IPS-11a (cell line): ENCODE measurements around the gene DOCK9.

Experiments
- H3K4me3 ChIP-seq: one replicate; pipeline ENCODE4 v1.5.1; 2013; ENCODE audit warnings: low read depth, low read length, control low read depth

Gene DOCK9

DNA sequence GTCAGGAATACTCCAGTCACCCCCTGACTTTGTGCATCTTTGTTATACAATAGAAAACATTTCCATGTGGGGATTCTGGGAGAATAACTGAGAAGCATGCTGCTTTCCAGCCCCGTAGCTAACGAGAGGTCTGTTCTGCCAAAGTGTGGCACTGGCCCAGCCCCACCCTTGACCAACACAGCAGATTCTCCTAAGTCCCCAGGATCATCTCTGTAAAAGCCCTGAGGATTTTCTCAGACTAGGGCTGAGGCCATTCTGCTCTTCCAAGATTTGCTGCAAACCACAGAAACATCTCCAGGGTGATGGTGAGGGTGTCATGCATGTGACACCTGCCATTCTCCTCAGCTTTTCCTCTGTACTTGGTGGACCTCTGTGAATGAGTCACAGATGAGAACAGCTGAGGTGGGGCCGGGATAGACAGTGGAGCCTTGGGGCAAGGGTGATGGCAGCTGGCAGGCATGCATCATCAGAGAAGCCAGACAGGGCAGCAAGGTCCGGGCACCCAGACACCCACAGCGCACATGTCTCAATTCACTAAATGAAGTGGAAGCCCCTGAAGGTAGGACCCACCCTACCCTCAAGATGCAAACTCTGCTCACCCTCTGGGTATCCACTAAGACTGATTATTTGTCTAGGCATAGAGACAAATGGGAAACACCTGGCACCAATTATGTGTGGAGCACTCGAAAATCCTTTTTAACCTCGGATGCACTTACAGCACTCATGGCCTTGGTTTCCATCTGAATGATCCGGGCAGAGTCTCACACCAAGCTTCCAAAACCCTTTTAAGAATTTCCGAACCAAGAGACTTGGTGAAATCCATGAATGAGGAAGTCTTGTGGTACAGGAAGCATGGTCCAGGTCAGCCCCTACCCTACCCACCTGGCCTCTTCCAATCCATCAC is 20.1 kb upstream of the DOCK9 start:
- no peak overlapping the region for H3K4me3 ChIP-seq

DNA sequence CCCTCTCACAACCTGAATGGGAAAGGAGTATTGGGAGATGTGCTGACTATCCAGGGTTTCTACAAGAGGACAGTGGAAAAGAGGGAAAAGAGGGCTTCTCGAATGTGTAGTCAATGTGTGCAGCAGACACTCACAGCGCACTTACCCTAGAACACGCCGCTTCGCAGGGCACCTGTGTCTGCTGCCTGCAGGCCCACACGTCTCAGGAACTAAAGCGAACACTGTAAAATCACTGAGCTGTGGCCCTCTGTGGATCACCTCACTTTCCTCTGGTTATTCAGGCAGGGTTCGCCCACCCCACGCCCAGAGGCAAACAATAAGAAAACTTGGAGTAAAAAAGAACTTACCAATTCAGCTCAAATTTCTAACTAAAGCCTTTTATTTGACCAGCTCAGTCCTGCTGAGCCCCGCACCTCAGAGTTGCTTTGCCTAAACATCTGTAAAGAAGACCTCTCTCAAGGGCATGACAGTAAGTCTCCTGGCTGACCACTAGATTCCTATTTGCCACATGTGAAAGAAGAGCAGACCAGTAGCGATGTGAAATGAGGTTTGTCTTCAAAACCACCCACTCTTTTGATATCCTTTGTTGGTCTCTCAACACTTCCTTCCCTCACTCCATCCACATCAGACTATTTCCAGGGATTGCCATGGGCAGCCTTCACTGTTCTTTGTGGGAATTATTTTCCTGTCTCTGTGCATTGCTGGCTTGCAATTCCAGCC is 19.3 kb upstream of the DOCK9 start:
- no peak overlapping the region for H3K4me3 ChIP-seq

DNA sequence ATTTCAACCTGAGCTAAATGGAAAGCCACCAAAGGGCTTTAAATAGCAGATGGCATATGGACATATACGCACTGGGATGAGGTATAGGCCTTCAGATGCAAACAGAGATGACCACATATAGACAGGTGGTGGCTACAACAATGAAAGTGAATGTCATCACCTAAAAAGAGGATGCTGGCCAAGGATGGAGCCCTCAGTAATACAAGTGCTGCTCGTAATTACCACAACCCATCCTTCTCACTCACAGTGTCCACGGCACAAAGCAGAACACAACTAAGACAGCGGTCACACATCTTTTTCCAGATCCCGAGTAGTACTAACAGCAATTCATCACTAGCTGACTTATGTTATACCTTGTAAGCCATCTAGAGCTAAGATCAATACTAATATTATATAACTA is 18.2 kb upstream of the DOCK9 start:
- H3K4me3 ChIP-seq = no peak overlapping the region

DNA sequence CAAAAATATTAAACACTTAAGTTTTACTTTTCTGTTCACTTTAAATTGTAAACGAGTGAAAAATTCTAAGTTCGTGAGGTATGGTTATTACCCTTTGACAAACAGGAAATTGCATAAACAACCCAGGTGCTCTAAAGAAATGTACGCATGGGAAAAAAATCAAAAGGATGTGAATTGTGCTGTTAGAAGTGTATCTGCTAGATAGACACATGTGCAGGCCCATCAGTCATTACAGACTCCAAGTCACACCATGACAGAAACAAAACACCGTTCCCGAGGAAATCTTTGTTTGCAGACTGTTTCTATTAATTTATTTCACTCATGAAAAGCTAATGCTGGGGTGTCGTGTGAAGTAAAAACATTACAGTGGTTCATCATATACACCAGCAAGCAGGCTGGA is 17.0 kb upstream of the DOCK9 start:
- H3K4me3 ChIP-seq = no peak overlapping the region

DNA sequence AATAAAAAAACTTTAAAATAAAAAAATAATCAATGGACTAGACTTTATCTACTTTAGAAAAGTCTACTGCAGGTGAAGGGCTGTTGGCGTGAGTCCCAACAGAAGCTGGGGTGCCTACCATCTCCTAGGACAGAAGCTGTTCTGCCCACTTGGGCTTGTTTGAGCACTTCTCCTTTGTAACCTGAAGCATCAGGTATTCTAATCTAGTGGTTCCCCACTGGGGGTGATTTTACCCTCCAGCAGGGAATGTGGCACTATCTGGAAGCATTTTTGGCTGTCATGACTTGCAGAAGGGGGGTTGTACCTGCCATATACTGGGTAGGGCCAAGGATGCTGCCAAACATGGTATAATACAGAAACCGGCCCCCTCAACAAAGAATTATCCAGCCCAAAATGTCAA is 16.2 kb upstream of the DOCK9 start:
- H3K4me3 ChIP-seq = no peak overlapping the region

DNA sequence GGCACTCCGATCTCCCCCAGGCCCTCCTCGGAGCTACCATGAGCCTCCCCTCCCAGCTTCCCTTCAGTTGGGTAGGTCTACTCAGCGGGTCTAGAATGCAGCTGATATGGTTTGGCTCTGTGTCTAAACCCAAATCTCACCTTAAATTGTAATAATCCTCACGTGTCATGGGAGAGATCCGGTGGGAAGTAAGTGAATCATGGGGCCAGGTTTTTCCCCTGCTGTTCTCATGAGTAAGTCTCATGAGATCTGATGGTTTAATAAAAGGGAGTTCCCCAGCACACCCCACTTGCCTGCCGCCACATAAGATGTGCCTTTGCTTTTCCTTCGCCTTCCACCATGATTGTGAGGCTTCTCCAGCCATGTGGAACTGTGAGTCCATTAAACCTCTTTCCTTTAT is 14.5 kb upstream of the DOCK9 start:
- H3K4me3 ChIP-seq = no peak overlapping the region

DNA sequence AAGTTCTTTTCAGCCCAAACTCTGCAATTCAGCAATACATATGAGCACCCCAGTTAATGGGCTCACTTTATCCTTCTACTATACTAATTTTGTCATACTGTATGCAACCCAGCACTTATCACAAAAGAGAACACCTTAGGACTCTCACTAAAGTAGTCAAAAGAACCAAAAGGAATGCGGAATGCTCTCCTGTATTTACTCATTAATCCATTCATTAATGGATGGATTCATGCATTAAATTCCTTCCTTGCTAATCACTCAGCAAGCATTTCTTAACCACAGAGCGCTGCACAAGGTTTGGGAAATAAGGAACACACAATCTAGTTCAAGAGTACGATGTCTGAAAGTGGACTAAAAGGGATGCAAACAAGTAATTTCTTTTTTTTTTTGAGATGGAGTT is 12.8 kb upstream of the DOCK9 start:
- H3K4me3 ChIP-seq = no peak overlapping the region

DNA sequence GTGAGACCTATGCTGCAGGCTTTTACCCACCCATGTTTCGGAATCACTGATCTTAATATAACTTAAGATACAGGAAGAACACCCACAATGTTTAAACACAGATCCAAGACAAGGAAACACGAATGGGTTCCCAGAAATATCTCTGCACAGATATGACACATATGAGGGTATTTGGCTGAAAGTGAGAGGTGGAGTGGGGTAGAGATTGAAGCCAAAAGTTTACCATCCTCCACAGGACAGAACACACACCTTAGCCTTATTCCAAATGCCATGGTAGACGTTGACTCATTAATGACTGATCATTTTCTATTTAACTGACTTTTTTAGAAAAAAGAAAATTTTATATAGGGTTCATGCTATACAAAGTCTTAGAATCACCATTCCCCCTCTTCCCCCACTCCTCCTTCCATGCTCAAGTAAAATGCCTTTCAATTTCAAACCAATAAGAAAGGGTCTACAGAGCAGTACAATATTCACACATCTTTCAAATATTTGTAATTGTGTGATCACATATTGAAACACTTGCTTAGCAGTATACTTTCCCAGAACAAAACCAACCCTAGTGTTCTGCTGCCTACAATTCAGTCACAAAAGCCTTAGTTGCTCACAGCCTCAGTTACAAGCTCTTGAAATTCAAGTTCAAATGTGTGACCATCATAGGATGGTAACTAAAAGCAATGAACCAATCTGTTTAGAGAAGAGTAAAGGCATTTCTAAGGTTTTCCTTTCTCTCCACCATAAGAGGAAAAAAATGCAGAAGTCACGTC is 11.8 kb upstream of the DOCK9 start:
- H3K4me3 ChIP-seq = no peak overlapping the region

DNA sequence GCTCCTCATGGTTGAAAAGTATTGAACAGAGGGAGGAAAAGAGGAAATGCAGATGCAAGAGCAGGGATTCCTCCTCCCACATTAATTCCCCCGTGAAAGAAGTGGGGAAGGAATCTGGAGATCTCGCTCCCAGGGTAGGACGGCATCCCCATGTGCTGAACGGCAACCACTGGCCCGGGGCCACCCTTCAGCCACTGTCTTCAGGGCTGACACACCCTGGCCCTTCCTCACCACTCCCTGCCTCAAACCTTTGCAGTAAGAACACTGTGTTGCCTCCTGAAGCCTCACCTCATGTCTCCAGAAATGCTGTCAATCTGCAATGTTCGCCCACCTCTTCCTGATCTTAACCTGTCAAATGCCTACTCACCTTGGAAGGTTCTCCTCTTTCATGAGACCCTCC is 10.9 kb upstream of the DOCK9 start:
- no peak overlapping the region for H3K4me3 ChIP-seq

DNA sequence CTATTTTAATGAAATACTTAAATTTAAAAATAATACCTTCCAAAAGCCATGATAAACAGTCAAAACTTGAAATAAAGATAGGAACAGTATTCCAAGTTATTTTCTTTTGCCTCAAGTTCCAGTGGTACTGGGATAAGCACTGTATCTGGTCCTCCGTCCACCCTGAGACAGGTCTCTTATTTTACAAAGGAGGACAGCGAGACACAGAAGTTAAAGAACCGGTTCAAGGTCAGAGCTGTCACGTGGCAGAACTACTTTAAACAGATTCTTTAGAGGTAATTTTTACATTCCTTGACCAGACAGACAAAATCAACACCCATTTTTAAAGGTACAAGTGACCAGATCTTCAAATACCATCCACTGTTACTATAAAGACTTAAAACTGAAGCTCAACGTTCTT is 10.4 kb upstream of the DOCK9 start:
- H3K4me3 ChIP-seq = no peak overlapping the region

DNA sequence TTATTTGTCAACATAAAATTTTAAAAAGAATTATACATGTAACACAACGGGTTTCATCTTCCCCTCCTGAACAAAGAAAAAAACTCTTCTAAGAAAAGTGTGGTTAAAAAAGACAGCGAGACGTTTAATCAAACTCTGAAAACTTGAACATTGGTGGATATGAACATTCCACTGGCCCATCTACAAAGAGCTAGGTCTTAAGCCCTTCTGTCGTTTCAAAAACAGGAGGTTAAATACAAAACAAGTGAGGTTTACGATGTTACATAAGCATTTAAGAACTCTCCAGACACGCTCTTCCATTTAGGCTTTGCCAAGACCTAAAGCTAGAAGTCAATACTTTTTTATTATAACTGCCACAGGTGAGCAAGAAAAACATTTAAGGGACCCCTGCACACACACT is 9.4 kb upstream of the DOCK9 start:
- no peak overlapping the region for H3K4me3 ChIP-seq

DNA sequence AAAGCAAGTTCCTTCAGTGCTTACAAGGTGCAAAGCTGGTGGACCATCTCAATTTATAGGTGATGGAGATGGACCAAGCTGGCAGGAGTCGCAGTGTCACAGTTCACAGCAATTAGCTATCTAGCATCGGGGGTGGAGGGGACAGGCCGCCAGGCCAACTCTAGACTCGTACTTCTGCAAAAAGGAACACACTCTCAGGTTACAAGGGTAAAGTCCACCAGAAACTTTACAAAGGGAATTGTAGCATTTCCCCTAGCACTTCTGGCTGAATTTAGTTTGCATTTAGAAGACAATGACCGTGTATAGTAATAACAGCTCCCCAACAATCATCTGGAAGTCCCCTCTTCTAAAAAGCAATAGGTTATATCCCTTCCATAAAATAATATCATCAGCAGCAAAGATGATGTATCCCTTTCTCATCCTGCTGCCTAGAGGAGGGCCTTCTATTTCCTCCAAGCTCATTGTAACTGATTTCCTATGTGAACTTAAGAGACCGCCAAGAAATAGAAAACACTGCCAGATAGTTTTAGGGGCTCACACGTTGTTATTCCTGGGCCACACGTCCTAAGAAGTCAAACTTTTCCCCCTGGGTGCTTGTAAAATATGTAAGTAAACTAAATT is 8.5 kb upstream of the DOCK9 start:
- H3K4me3 ChIP-seq = no peak overlapping the region

DNA sequence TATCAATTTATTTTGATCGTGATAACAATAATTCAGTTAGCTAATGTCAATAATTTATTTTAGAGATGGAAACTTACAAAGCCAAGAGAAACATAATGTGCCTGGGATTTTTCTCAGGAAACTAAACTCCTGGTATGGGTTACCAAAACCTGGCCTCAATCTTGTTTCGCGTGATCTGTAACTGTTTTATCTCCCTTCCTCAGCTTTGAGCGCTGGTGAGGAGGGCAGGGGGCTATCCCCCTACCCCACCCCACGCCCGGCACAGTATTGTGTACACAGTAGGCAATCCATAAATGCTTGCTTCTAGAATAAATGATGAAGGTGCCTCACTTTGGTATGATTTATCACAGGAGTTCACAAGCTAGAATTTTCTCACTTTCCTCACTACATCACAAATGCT is 7.7 kb upstream of the DOCK9 start:
- H3K4me3 ChIP-seq = no peak overlapping the region

DNA sequence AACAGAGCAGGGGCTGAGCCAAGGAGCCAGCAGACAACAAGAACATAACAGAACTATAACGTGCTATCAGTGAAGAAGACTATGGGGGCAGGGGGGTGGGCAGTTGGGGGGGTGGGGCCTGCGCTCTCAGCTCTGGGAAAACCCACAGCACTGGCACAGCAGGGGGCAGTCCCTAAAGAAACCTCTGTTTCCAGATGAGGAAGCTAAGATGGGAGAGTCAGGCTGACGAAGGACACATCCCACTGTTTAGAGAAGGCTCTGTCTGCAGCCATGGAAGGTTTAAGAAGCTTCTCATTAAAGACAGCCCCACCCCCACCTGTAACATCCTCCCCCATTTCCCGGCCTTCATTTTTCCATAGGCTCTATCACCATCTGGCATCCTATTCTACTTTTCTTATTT is 7.1 kb upstream of the DOCK9 start:
- H3K4me3 ChIP-seq = no peak overlapping the region

DNA sequence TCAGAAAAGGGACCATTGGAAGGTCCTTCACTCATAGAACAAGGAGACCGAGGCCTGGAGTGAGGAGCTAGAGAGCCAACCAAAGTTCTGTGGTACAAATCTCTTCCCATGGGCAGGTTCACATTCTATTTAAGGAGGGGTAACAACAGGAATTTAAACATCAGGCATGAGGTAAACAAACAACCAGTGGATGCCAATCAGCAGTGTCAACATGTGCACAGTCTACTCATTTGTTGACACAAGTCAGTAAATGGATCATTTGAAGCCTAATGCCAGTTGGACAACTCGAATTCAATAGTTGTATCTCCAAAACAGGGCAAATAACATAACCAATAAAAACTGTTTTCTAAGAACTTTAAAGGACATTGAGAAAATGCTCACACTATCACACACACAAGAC is 6.3 kb upstream of the DOCK9 start:
- H3K4me3 ChIP-seq = no peak overlapping the region

DNA sequence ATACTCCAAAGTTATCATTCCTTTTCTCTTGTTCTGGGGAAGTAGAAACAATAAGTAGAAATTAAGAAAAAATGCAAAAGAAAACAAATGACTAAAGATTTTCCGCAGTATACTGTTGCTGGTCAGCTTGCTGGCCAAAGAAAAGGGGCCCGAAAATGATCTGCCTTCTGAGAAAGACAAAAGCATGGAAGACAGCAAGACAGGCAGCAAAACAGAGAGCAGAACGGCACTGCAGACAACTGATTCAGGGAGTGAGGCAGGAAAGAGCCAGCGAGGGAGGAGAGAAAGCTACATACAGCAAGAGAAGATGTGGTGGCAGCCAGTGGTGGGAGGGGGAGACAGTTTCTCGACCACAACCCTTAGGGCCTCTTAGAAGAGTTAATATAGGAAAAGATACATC is 5.3 kb upstream of the DOCK9 start:
- H3K4me3 ChIP-seq = no peak overlapping the region

DNA sequence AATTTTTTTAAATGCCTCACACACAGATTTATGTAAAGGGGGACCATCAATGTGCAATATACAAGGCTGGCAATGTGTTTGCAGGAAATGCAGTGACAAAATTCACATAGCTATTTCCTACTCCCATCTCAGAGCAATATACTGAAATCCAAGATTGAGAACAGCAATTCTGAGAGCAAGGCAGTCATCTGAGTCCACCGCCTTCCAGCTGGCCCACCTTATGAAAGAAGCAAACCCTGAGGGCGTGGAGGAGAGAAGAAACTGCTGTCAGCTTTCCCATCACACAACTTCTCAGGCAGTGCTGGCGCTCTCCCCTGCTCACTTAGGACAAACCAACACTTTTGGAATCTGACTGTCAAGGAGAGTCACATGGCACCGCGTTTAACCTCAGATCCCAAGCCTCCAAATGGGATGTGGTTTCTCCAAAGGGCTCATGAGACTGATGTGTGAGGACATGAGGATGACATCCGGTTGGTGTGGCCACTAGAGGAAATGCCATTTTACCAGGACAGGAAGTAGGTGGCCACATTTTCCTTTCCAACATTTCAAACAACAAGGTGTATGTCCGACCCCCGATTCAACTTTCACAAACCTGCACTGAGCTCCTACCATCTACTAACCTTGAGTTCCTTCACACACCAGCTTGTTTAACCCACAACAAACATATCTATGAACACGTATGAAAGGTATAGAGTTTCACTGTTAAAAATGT is 3.7 kb upstream of the DOCK9 start:
- no peak overlapping the region for H3K4me3 ChIP-seq

DNA sequence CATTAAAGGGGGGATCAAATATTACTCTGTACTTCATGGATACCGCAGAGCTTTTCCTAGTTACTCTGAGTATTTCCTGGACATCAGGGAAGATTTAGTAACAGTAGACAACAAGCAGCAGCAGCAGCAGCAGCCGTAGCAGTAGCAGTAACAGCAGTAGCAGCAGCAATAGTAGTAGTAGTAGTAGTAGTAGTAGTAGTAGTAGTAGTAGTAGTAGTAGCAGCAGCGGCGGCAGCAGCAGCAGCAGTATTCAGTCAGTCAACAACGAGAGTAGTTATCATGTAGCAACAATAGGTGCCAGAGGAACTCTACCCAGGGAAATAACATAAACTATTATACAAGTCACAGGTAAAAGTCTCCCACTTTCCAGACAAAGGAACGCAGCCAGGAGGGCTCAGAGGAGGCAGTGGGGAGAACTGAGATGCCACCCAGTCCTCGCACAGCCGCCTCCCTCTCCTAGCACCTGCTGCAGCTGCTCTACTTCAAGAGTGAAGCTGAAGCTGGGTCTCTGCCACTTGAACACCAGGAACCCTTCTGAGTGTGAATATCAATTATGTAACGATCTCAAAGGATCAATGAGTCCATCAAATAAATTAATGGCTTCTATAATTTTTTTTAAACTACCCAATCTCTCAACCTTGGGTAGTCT is 1.3 kb upstream of the DOCK9 start:
- H3K4me3 ChIP-seq = no peak overlapping the region

DNA sequence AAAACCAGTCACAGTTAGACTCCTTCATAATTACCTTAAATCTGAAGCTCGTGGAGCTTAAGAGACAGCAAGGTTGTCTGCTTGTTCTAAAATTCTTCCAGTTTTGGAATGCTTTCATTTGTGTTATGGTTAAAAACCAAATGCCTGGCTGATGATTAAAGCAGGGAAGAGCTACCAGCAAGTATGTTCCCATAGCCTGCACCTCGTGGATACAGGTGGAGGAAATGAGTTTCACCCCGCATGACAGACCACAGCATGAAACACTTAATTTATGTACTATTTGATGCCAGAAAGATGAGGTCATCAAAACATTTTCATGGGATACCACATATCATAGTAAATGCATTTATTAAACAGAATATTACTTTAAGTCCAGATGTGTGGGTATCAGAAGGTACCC is 416 bp upstream of the DOCK9 start:
- no peak overlapping the region for H3K4me3 ChIP-seq

DNA sequence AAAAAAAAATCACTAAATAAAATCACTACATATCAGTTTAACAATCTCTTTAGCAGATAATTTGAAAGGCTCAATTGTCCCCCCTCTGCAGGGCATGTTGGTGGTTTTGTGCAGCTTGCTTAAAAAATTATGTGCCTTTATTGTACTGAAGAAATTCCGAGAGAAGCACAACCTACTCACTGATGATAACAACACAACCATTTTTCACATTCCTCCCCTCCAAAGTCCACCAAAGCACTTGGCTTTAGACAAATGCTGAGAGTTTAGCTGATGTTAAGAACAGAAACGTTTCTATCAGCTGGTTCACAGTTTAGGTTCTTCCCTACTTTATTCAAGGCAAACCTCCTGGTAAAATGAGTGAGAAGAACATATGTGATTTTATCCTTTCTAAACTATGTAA is 923 bp downstream of the DOCK9 start:
- H3K4me3 ChIP-seq = no peak overlapping the region
